ENCODE data around the gene UCN2.

The UCN2 gene

GRCh38 chr3:48521635-48522034, 41.9 kb downstream of the UCN2 start:
- Mint-ChIP-seq H3K36me3 (ENCODE audit: low read depth) (peaks cover 7% of the 10 kb centered on the region), H3K9me3 (no peaks in the 10 kb centered on the region), H3K27ac (no peak overlapping the region), H3K4me1 (no peaks in the 10 kb centered on the region), H3K27me3 (ENCODE audit: low read depth) (no peaks in the 10 kb centered on the region), H3K4me3 (no peak overlapping the region)
- TF ChIP-seq, protein P1, sequence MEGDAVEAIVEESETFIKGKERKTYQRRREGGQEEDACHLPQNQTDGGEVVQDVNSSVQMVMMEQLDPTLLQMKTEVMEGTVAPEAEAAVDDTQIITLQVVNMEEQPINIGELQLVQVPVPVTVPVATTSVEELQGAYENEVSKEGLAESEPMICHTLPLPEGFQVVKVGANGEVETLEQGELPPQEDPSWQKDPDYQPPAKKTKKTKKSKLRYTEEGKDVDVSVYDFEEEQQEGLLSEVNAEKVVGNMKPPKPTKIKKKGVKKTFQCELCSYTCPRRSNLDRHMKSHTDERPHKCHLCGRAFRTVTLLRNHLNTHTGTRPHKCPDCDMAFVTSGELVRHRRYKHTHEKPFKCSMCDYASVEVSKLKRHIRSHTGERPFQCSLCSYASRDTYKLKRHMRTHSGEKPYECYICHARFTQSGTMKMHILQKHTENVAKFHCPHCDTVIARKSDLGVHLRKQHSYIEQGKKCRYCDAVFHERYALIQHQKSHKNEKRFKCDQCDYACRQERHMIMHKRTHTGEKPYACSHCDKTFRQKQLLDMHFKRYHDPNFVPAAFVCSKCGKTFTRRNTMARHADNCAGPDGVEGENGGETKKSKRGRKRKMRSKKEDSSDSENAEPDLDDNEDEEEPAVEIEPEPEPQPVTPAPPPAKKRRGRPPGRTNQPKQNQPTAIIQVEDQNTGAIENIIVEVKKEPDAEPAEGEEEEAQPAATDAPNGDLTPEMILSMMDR (IDR thresholded peaks at IDR 0.05; ENCODE audit: unreplicated experiment in 3 of 3) = no peak

GRCh38 chr3:48519277-48519643, 44.3 kb downstream of the UCN2 start:
- H3K4me1 Mint-ChIP-seq = no peaks in the 10 kb centered on the region

DNA sequence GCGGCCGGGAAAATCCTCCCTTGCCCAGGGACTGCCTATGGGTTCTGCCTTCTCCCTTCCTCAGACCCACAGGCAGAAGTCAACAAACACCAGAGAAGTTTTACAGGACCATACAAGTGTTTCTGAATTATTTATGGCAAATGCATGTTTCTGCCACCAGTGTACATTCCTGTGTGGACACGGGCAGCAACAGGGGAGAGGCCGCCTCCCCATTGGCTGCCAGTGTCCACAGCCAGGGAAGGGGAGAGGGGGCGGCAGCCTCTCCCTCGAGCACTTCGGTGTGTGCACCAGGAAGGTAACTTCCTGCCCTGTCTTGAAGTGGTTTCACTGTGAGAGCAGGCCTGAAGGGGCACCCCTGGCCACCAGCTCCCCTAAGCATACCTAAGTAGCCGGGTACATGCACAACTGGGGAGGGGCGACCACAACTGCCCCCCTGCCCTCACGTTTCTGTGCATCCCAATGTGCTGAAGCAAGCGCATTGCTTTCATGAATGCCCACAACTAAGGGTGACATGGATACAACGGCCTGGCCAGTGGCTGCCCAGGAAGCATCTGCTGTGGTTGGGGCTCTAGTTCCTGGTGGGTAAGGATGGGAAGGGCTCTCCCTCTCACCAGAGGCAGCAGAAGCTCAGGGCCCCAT, 44.8 kb downstream of the UCN2 start:
- TF ChIP-seq, protein P1 (IDR thresholded peaks at IDR 0.05; ENCODE audit: unreplicated experiment in 3 of 3) = no peak
- Mint-ChIP-seq H3K27me3 (ENCODE audit: low read depth) (no peaks in the 10 kb centered on the region), H3K9me3 (no peaks in the 10 kb centered on the region), H3K36me3 (ENCODE audit: low read depth) (no peaks in the 10 kb centered on the region), H3K27ac (no peak overlapping the region), H3K4me1 (no peaks in the 10 kb centered on the region), H3K4me3 (no peak overlapping the region)

More at GRCh38 chr3:48519277-48519643, 44.3 kb downstream of the UCN2 start:
- Mint-ChIP-seq H3K27me3 (ENCODE audit: low read depth) (no peaks in the 10 kb centered on the region), H3K9me3 (no peaks in the 10 kb centered on the region), H3K36me3 (ENCODE audit: low read depth) (peaks cover 2% of the 10 kb centered on the region), H3K4me3 (no peak overlapping the region), H3K27ac (no peak overlapping the region)
- TF ChIP-seq, protein P1 (IDR thresholded peaks at IDR 0.05; ENCODE audit: unreplicated experiment in 3 of 3) = no peak

DNA sequence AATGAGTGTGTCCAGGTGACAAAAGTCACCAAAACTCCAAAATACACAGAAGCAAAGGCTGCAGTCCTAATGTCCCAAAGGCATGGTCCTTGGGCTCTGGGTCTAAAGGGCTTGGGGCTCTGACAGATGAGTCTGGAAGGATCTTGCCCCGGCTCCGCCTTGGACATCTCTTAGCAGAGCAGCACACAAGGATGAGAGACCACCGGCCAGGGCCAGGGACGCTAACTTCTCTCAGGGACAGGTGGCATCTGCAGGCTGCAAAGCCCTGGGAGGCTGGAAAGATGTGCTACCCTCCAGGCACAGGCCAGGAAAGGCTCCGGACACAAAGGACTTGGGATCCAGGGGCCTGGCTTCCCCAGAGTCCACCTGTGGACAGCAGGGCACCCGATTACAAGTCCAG, 45.5 kb downstream of the UCN2 start:
- TF ChIP-seq, protein P1 (IDR thresholded peaks at IDR 0.05; ENCODE audit: unreplicated experiment in 3 of 3) = no peak
- no peaks in the 10 kb centered on the region for H3K36me3 Mint-ChIP-seq (ENCODE audit: low read depth)
- no peak overlapping the region for H3K4me3 Mint-ChIP-seq

DNA sequence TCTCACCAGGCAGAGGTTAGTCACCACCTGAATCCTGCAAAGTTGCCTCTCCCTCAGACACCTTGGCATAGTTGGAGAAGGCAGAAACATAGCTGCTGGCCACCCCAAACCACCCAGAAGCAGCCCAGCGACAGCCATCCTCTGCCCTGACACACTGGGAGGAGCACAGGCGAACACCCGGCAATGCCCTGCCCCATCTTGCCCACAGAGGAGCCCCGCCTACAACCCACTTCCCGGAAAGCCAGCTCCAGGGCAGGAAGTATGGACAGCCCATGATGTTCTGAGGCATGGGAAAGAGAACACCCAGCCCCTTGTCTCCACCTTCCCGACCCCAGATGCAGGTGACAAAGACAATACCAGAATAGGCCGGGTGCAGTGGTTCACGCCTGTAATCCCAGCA, 47.0 kb downstream of the UCN2 start:
- Mint-ChIP-seq H3K27me3 (ENCODE audit: low read depth) (no peaks in the 10 kb centered on the region), H3K4me3 (no peak overlapping the region), H3K27ac (no peak overlapping the region), H3K9me3 (no peaks in the 10 kb centered on the region), H3K36me3 (ENCODE audit: low read depth) (no peaks in the 10 kb centered on the region), H3K4me1 (no peaks in the 10 kb centered on the region)
- TF ChIP-seq, protein P1 (IDR thresholded peaks at IDR 0.05; ENCODE audit: unreplicated experiment in 3 of 3) = no peak

More for the DNA sequence above, 45.5 kb downstream of the UCN2 start:
- Mint-ChIP-seq H3K27me3 (ENCODE audit: low read depth) (no peaks in the 10 kb centered on the region), H3K9me3 (no peaks in the 10 kb centered on the region), H3K27ac (no peak overlapping the region), H3K4me1 (no peaks in the 10 kb centered on the region)
